ENCODE measurements around the gene OR4D9.
A peak's percentile ranks its signal among the peaks of the same experiment; 100 is the strongest.

Gene OR4D9

GRCh38 chr11:59558270-59558643, 46.9 kb downstream of the OR4D9 start:
- TF ChIP-seq BACH2 (CRISPR knock-in tag; IDR thresholded peaks at IDR 0.05; ENCODE audit: borderline replicate concordance) (no peak), SNAI2 (CRISPR knock-in tag; IDR thresholded peaks at IDR 0.05) (no peak), GLIS3 (CRISPR knock-in tag; IDR thresholded peaks at IDR 0.05) (no peak), RARB (CRISPR knock-in tag; IDR thresholded peaks at IDR 0.05) (no peak)
- ATAC-seq, result no peak

- peak; percentile 2 for ATAC-seq
- TF ChIP-seq ZNF70 (CRISPR knock-in tag; IDR thresholded peaks at IDR 0.05), result no peak
- TF ChIP-seq TSHZ2 (CRISPR knock-in tag; IDR thresholded peaks at IDR 0.05), result no peak
- no peak for TF ChIP-seq ZNF8 (CRISPR knock-in tag; IDR thresholded peaks at IDR 0.05)
- TF ChIP-seq ZC3H10 (CRISPR knock-in tag; IDR thresholded peaks at IDR 0.05), result no peak
- no peak for TF ChIP-seq CSDC2 (CRISPR knock-in tag; IDR thresholded peaks at IDR 0.05)
- no peak for TF ChIP-seq TCF4 (CRISPR knock-in tag; IDR thresholded peaks at IDR 0.05; ENCODE audit: borderline replicate concordance)
- no peak for TF ChIP-seq ESRRG (CRISPR knock-in tag; IDR thresholded peaks at IDR 0.05)
- TF ChIP-seq, protein P1, sequence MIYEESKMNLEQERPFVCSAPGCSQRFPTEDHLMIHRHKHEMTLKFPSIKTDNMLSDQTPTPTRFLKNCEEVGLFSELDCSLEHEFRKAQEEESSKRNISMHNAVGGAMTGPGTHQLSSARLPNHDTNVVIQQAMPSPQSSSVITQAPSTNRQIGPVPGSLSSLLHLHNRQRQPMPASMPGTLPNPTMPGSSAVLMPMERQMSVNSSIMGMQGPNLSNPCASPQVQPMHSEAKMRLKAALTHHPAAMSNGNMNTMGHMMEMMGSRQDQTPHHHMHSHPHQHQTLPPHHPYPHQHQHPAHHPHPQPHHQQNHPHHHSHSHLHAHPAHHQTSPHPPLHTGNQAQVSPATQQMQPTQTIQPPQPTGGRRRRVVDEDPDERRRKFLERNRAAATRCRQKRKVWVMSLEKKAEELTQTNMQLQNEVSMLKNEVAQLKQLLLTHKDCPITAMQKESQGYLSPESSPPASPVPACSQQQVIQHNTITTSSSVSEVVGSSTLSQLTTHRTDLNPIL (CRISPR knock-in tag; IDR thresholded peaks at IDR 0.05; ENCODE audit: low read depth), result no peak
- no peak for TF ChIP-seq TOX (CRISPR knock-in tag; IDR thresholded peaks at IDR 0.05; ENCODE audit: borderline replicate concordance)
- no peak for TF ChIP-seq SNAI2 (CRISPR knock-in tag; IDR thresholded peaks at IDR 0.05)
- no peak for TF ChIP-seq PPARA (CRISPR knock-in tag; IDR thresholded peaks at IDR 0.05; ENCODE audit: borderline replicate concordance)
- TF ChIP-seq POU6F1 (CRISPR knock-in tag; IDR thresholded peaks at IDR 0.05; ENCODE audit: borderline replicate concordance, low read depth), result no peak
- no peak for TF ChIP-seq CSRNP3 (CRISPR knock-in tag; IDR thresholded peaks at IDR 0.05)
- no peak for TF ChIP-seq ZFP3 (CRISPR knock-in tag; IDR thresholded peaks at IDR 0.05)
- no peak for TF ChIP-seq ISL1 (CRISPR knock-in tag; IDR thresholded peaks at IDR 0.05)
- TF ChIP-seq PATZ1 (CRISPR knock-in tag; IDR thresholded peaks at IDR 0.05; ENCODE audit: borderline replicate concordance), result no peak
- no peak for TF ChIP-seq RARB (CRISPR knock-in tag; IDR thresholded peaks at IDR 0.05)
- no peak for TF ChIP-seq GLIS3 (CRISPR knock-in tag; IDR thresholded peaks at IDR 0.05)
- TF ChIP-seq ZNF565 (CRISPR knock-in tag; conservative IDR thresholded peaks at IDR 0.05; ENCODE audit: low read depth), result no peak
Measured at GRCh38 chr11:59559886-59560285, 48.5 kb downstream of the OR4D9 start.

GRCh38 chr11:59560290-59560701, 49.0 kb downstream of the OR4D9 start:
- ATAC-seq, result peak; percentile 28
- TF ChIP-seq ZFP3 (CRISPR knock-in tag; IDR thresholded peaks at IDR 0.05), result 0 out of 2 replicates have a peak, but pooled peaks have one; percentile 37
- no peak for TF ChIP-seq ZC3H10 (CRISPR knock-in tag; IDR thresholded peaks at IDR 0.05)
- TF ChIP-seq, protein P1 (CRISPR knock-in tag; IDR thresholded peaks at IDR 0.05; ENCODE audit: low read depth), result no peak
- TF ChIP-seq GLIS3 (CRISPR knock-in tag; IDR thresholded peaks at IDR 0.05), result no peak
- TF ChIP-seq TOX (CRISPR knock-in tag; IDR thresholded peaks at IDR 0.05; ENCODE audit: borderline replicate concordance), result no peak
- no peak for TF ChIP-seq TSHZ2 (CRISPR knock-in tag; IDR thresholded peaks at IDR 0.05)

Measured in SK-N-SH treated with all-trans-retinoic acid at 6 μM for 48 hours (cell line).